OCI-LY7 (cell line): Measurements from ENCODE around the gene MATR3. TPM values are rescaled to one million over a fixed set of nuclear protein-coding genes. Genes with fewer than 3 reads are reported as not detected.

Source experiments
- BruUV-seq: library from RNA; stranded (reverse); fragments of 400-500 nt; replicated peaks from 2 replicates; lab custom pipeline; 2021; lab: Mats Ljungman, UMichigan
- CTCF ChIA-PET: fragments of 300-600 bp; sonication (Branson Sonifier 250); formaldehyde crosslinking; loops from one replicate; lab custom pipeline; 2022; ENCODE audit warnings: antibody characterized with exemption; ENCODE audit not compliant: unreplicated experiment; lab: Charles Lee
- POLR2A ChIA-PET: fragments of 300-600 bp; sonication (Branson Sonifier 250); formaldehyde crosslinking; loops from one replicate; lab custom pipeline; 2022; ENCODE audit warnings: antibody characterized with exemption; lab: Charles Lee
- DNase-seq: peaks from one replicate; pipeline ENCODE4 v3.0.0-alpha.2; 2015; ENCODE audit warnings: low spot score
- H2AFZ ChIP-seq: fragments of 200-600 bp; sonication (generic), shearing (Covaris generic); 2 replicates; pipeline ENCODE4 v1.6.1; 2014; ENCODE audit warnings: mild to moderate bottlenecking, antibody characterized with exemption, low read length, moderate library complexity
- H3K27ac ChIP-seq: fragments of 200-600 bp; sonication (generic); 2 replicates; pipeline ENCODE4 v1.5.1; 2014; ENCODE audit warnings: mixed run types, low read depth, mild to moderate bottlenecking, moderate library complexity, low read length, inconsistent platforms; ENCODE audit not compliant: poor library complexity, severe bottlenecking
- H3K36me3 ChIP-seq: fragments of 200-600 bp; sonication (generic); 2 replicates; pipeline ENCODE4 v1.6.1; 2014; ENCODE audit warnings: mild to moderate bottlenecking, antibody characterized with exemption, low read length, moderate library complexity, mixed read lengths; ENCODE audit not compliant: insufficient read depth
- H3K4me1 ChIP-seq: fragments of 200-600 bp; sonication (generic); 2 replicates; pipeline ENCODE4 v1.5.1; 2014; ENCODE audit warnings: mild to moderate bottlenecking, low read length; ENCODE audit not compliant: insufficient read depth, poor library complexity, severe bottlenecking
- H3K4me2 ChIP-seq: fragments of 200-600 bp; sonication (generic); 2 replicates; pipeline ENCODE4 v1.6.1; 2014; ENCODE audit warnings: mild to moderate bottlenecking, low read length
- H3K4me3 ChIP-seq: fragments of 200-600 bp; sonication (generic); 2 replicates; pipeline ENCODE4 v1.5.1; 2014; ENCODE audit warnings: mild to moderate bottlenecking, low read depth, low read length; ENCODE audit not compliant: poor library complexity, severe bottlenecking
- H3K79me2 ChIP-seq: fragments of 200-600 bp; sonication (generic); 2 replicates; pipeline ENCODE4 v1.6.1; 2016; ENCODE audit warnings: low read depth, mild to moderate bottlenecking, low read length, moderate library complexity, mixed read lengths; ENCODE audit not compliant: insufficient read depth
- H3K9me2 ChIP-seq: fragments of 200-600 bp; sonication (generic); 2 replicates; pipeline ENCODE4 v1.6.1; 2016; ENCODE audit warnings: mild to moderate bottlenecking, low read length, mixed read lengths; ENCODE audit not compliant: insufficient read depth
- H3K9me3 ChIP-seq: fragments of 200-600 bp; sonication (generic); 2 replicates; pipeline ENCODE4 v1.6.1; 2014; ENCODE audit warnings: mild to moderate bottlenecking, mixed run types, low read length, mixed read lengths
- H4K20me1 ChIP-seq: fragments of 200-600 bp; sonication (generic); 2 replicates; pipeline ENCODE4 v1.6.1; 2014; ENCODE audit warnings: mild to moderate bottlenecking, antibody characterized with exemption, low read length, moderate library complexity, mixed read lengths; ENCODE audit not compliant: insufficient read depth
- EZH2phosphoT487 ChIP-seq: fragments of 200-600 bp; sonication (generic); IDR thresholded peaks from 2 replicates; pipeline ENCODE4 v1.6.1; 2018; ENCODE audit warnings: low read depth, borderline replicate concordance, mild to moderate bottlenecking, mixed run types, antibody characterized with exemption, low read length, moderate library complexity, mixed read lengths
- intact Hi-C: fragments of 100-400 bp; cut with micrococcal nuclease; formaldehyde crosslinking; loops from one replicate; pipeline ENCODE4 v1.10.0; 2022; ENCODE audit not compliant: unreplicated experiment
- total RNA-seq, 2 experiments: library from RNA; depleted of rRNA in 1 of 2; stranded (reverse); fragments of >200 nt in 1 of 2; shearing (Covaris generic) in 1 of 2; gene quantifications; 2 replicates each; pipeline ENCODE4 v1.2.3, GENCODE V29; 2014 to 2022
- TF ChIP-seq, protein P1 (sequence below): fragments of 200-600 bp; sonication (generic); conservative IDR thresholded peaks from 2 replicates; pipeline ENCODE4 v1.5.1; 2014; ENCODE audit warnings: mild to moderate bottlenecking, antibody characterized with exemption, low read length, moderate library complexity, mixed read lengths

Gene MATR3
- total RNA-seq, 2 experiments from 2014 or later = 205 to 270 TPM

DNA sequence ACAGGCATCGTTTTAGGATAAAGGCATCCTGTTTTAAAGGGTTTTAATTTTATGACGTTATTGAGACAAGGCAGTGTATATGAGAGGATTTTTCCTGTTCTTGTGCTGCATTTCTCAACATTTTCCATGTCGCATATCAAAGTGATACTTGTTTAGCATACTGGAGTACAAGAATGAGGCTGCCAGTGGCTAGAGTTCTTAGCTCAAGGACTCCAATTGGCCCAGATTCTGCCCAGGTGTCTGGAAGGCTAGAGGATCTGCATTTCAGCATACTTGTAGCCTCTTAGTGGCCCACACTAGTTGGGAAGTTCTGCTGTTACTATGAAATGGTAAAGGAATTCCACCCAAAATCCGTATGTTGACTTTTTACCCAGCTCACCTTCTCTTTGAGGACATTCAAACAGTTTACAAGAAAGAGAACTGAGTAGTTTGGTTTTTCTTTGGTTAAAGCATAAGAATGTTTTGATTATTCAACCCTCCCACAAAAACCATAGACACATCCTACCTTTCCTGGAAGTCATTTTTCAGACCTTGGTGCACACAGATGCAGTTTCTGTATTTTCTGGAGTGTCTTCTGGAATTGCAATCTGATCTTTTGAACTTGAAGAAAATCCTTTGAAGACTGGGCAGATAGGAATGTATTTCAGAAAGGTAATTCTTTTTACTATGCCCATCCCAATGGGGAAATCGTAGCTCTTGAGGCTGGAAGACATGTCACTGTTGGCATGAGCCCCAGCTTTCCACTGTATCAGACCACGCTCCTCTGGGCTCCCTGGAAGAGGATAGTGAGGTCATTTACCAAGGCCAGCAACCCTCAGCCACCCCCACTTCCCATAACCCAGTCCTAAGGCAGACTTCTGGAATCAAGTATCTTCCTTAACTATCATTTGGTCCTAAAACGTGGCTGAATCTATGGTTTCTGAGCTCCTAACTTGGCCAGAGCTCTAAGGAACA lies 78.2 kb downstream of the MATR3 start:
- Histone ChIP-seq H3K79me2 (no peaks in the 10 kb centered on the region), H2AFZ (no peak overlapping the region), H3K9me3 (no peaks in the 10 kb centered on the region), H3K36me3 (peaks cover 74% of the 10 kb centered on the region), H3K4me3 (no peak overlapping the region), H3K4me2 (no peak overlapping the region), H4K20me1 (0 out of 2 replicates have a peak, but pooled peaks cover 3% of the 10 kb centered on the region), H3K4me1 (no peaks in the 10 kb centered on the region), H3K27ac (no peak overlapping the region), H3K9me2 (no peaks in the 10 kb centered on the region)
- TSS peak; percentile 25 for BruUV-seq
- intact Hi-C loops = no loop called here
- CTCF ChIA-PET = no interaction called here
- POLR2A ChIA-PET = interaction anchor here (0.9 kb wide), 1 partner anchor 16 kb away, joined by 3 read pairs; no protein-coding TSS in a partner anchor
- TF ChIP-seq, protein P1, sequence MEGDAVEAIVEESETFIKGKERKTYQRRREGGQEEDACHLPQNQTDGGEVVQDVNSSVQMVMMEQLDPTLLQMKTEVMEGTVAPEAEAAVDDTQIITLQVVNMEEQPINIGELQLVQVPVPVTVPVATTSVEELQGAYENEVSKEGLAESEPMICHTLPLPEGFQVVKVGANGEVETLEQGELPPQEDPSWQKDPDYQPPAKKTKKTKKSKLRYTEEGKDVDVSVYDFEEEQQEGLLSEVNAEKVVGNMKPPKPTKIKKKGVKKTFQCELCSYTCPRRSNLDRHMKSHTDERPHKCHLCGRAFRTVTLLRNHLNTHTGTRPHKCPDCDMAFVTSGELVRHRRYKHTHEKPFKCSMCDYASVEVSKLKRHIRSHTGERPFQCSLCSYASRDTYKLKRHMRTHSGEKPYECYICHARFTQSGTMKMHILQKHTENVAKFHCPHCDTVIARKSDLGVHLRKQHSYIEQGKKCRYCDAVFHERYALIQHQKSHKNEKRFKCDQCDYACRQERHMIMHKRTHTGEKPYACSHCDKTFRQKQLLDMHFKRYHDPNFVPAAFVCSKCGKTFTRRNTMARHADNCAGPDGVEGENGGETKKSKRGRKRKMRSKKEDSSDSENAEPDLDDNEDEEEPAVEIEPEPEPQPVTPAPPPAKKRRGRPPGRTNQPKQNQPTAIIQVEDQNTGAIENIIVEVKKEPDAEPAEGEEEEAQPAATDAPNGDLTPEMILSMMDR = no peak
- TF ChIP-seq EZH2phosphoT487 = no peak
- no peak for DNase-seq

DNA sequence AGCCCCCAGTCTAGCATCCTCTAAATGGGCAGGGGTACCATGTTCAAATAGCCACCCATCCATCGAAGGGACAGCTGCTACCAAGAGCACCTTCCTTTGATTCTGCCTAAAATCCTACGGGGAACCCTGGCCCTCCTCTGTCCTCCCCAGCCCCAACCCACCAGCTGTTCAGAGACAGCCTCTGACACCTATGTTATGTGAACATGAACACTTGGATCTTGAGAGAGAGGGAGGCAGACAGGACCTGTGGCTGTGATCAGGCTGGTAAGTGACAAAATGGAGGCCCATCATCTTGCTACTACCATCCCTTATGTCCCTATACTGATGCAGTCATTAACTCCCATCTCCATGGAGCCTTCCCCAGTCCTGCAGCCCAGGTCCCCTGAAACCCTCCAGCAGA lies 81.4 kb downstream of the MATR3 start:
- ChIA-PET POLR2A (no interaction called here), CTCF (interaction anchor here (0.6 kb wide), 1 partner anchor 357 kb away, joined by 3 read pairs; no protein-coding TSS in a partner anchor)
- intact Hi-C loops = no loop called here
- BruUV-seq = no TSS peak
- H2AFZ ChIP-seq = no peak overlapping the region
- TF ChIP-seq EZH2phosphoT487 = no peak
- TF ChIP-seq, protein P1 = no peak
- no peak overlapping the region for H3K4me2 ChIP-seq
- H3K27ac ChIP-seq = no peak overlapping the region
- no peaks in the 10 kb centered on the region for H3K4me1 ChIP-seq
- no peaks in the 10 kb centered on the region for H3K79me2 ChIP-seq
- H3K9me2 ChIP-seq = no peaks in the 10 kb centered on the region
- no peak overlapping the region for H3K4me3 ChIP-seq
- DNase-seq = no peak
- no peaks in the 10 kb centered on the region for H3K9me3 ChIP-seq
- peaks cover 70% of the 10 kb centered on the region for H3K36me3 ChIP-seq
- no peaks in the 10 kb centered on the region for H4K20me1 ChIP-seq
